Thoracic aorta (tissue), 2 donors: ENCODE measurements around the gene ANO10. TPM values are rescaled to one million over a fixed set of nuclear protein-coding genes. Genes with fewer than 3 reads are reported as not detected.
"Not testable (repeated sequence)": the region's sequence is repeated elsewhere in the genome, so short reads cannot be mapped to it uniquely, and the experiment has no call there.

Source experiments
- ATAC-seq: fragments of 150-250 bp; one replicate; pipeline ENCODE4 v1.8.0; 2017; ENCODE audit warnings: low read depth; ENCODE audit not compliant: insufficient number of reproducible peaks, low FRiP score
- DNase-seq: peaks from one replicate; pipeline ENCODE4 v3.0.0-alpha.2; 2020; ENCODE audit warnings: low spot score
- H3K27ac ChIP-seq, 2 donors: fragments of 200-600 bp; sonication (generic); 1 replicate in 1 of 2; 2 replicates in 1 of 2; pipeline ENCODE4 v1.5.1; 2016; ENCODE audit warnings: mild to moderate bottlenecking in 2 of 2, moderate library complexity in 2 of 2
- H3K27me3 ChIP-seq: fragments of 200-600 bp; sonication (generic); replicated peaks from 2 replicates; pipeline ENCODE4 v1.6.0; 2016; ENCODE audit warnings: mild to moderate bottlenecking; ENCODE audit not compliant: insufficient read depth
- H3K36me3 ChIP-seq: fragments of 200-600 bp; sonication (generic); one replicate; pipeline ENCODE4 v1.5.1; 2016
- H3K4me1 ChIP-seq, 2 donors: fragments of 200-600 bp; sonication (generic); 1 replicate in 1 of 2; 2 replicates in 1 of 2; pipeline versions ENCODE4 v1.5.1 to v1.6.0; 2016; ENCODE audit warnings: low read depth in 2 of 2, mild to moderate bottlenecking in 1 of 2; ENCODE audit not compliant: control insufficient read depth in 1 of 2
- H3K4me3 ChIP-seq: fragments of 200-600 bp; sonication (generic); 2 replicates; pipeline ENCODE4 v1.5.1; 2016; ENCODE audit warnings: mild to moderate bottlenecking
- H3K9me3 ChIP-seq: fragments of 200-600 bp; sonication (generic); 2 replicates; pipeline ENCODE4 v1.5.1; 2016
- CTCF ChIP-seq: fragments of 200-600 bp; sonication (generic); IDR thresholded peaks from one replicate; pipeline ENCODE4 v1.5.1; 2019; ENCODE audit warnings: antibody characterized with exemption
- total RNA-seq, 2 donors: library from RNA; depleted of rRNA; stranded (reverse); fragments of >200 nt; gene quantifications; one replicate each; pipeline versions ENCODE4 v1.1.0 to v1.2.3, GENCODE V29; 2016

ANO10 gene
- 10 to 100 TPM; 22.4 to 23.2 TPM for total RNA-seq

- DNase-seq (peak; percentile 91), ATAC-seq (peak; percentile 100)
- TF ChIP-seq CTCF, result no peak
- H3K4me1 ChIP-seq, result peaks cover 0 to 18% of the 10 kb centered on the region in 2 donors
- no peaks in the 10 kb centered on the region for H3K27me3 ChIP-seq
- H3K27ac ChIP-seq, result peak within 1 kb of the TSS; percentile 87 to 92
- peak within 1 kb of the TSS; percentile 90 for H3K4me3 ChIP-seq
- H3K9me3 ChIP-seq, result no peaks in the 10 kb centered on the region
- H3K36me3 ChIP-seq, result no peaks in the 10 kb centered on the region
Observed at GRCh38 chr3:43621656-43622432, at the start of gene ANO10. ANO10 (minus strand) TSS chr3:43622011; CDS start chr3:43605852, 16,159 bp downstream.

GRCh38 chr3:43670635-43671522 lies 49.1 kb upstream of the ANO10 start:
- Histone ChIP-seq H3K27ac (no peak overlapping the region), H3K27me3 (no peaks in the 10 kb centered on the region), H3K9me3 (no peaks in the 10 kb centered on the region), H3K36me3 (no peaks in the 10 kb centered on the region), H3K4me1 (no peaks in the 10 kb centered on the region), H3K4me3 (no peak overlapping the region)
- no peak for ATAC-seq
- DNase-seq, result no peak
- TF ChIP-seq CTCF, result no peak

- not testable (repeated sequence) for ATAC-seq, H3K4me3 ChIP-seq, H3K36me3 ChIP-seq, DNase-seq, H3K27me3 ChIP-seq, H3K27ac ChIP-seq, H3K9me3 ChIP-seq, H3K4me1 ChIP-seq
Observed at GRCh38 chr3:43665011-43665410, 43.2 kb upstream of the ANO10 start.

GRCh38 chr3:43661376-43661775 lies 39.6 kb upstream of the ANO10 start:
- not testable (repeated sequence) for ATAC-seq, H3K4me1 ChIP-seq, H3K9me3 ChIP-seq, H3K27me3 ChIP-seq, H3K4me3 ChIP-seq, H3K36me3 ChIP-seq, H3K27ac ChIP-seq, DNase-seq

- Histone ChIP-seq H3K4me3 (no peak overlapping the region), H3K4me1 (no peaks in the 10 kb centered on the region), H3K36me3 (no peaks in the 10 kb centered on the region), H3K27me3 (no peaks in the 10 kb centered on the region), H3K9me3 (no peaks in the 10 kb centered on the region), H3K27ac (no peak overlapping the region)
- no peak for ATAC-seq
- TF ChIP-seq CTCF, result no peak
- DNase-seq, result no peak
Observed at GRCh38 chr3:43659250-43659880, 37.6 kb upstream of the ANO10 start.

- not testable (repeated sequence) for H3K36me3 ChIP-seq, DNase-seq, H3K9me3 ChIP-seq, H3K4me1 ChIP-seq, ATAC-seq, H3K27me3 ChIP-seq, H3K27ac ChIP-seq, H3K4me3 ChIP-seq
Observed at GRCh38 chr3:43656390-43656789, 34.6 kb upstream of the ANO10 start.
